DMS79 treated with DMSO at 0.1 percent for 48 hours (cell line): Measurements from ENCODE around the gene APCDD1.
"Not testable (repeated sequence)": the region's sequence is repeated elsewhere in the genome, so short reads cannot be mapped to it uniquely, and the experiment has no call there.

Experiments used
- DNase-seq: peaks from one replicate; lab custom pipeline; 2025; lab: John Stamatoyannopoulos, UW

APCDD1 gene

GRCh38 chr18:10463096-10463495, 8.7 kb downstream of the APCDD1 start:
- no peak for DNase-seq

- DNase-seq, result no peak
Measured at GRCh38 chr18:10463741-10464140, 9.3 kb downstream of the APCDD1 start.

GRCh38 chr18:10464161-10464648, 9.8 kb downstream of the APCDD1 start:
- DNase-seq, result not testable (repeated sequence)

GRCh38 chr18:10465174-10465939, 10.9 kb downstream of the APCDD1 start:
- DNase-seq, result no peak

GRCh38 chr18:10470429-10470828, 16.0 kb downstream of the APCDD1 start:
- DNase-seq, result no peak

GRCh38 chr18:10471574-10471973, 17.1 kb downstream of the APCDD1 start:
- no peak for DNase-seq

GRCh38 chr18:10473132-10473531, 18.7 kb downstream of the APCDD1 start:
- no peak for DNase-seq

GRCh38 chr18:10474309-10474708, 19.9 kb downstream of the APCDD1 start:
- no peak for DNase-seq

GRCh38 chr18:10475276-10475653, 20.8 kb downstream of the APCDD1 start:
- no peak for DNase-seq

GRCh38 chr18:10475654-10476291, 21.3 kb downstream of the APCDD1 start:
- no peak for DNase-seq

- DNase-seq, result no peak
Measured at GRCh38 chr18:10476338-10476791, 21.9 kb downstream of the APCDD1 start.

GRCh38 chr18:10477121-10477862, 22.9 kb downstream of the APCDD1 start:
- DNase-seq, result no peak

- no peak for DNase-seq
Measured at GRCh38 chr18:10477863-10478260, 23.4 kb downstream of the APCDD1 start.

GRCh38 chr18:10481831-10482230, 27.4 kb downstream of the APCDD1 start:
- no peak for DNase-seq

GRCh38 chr18:10482363-10482984, 28.0 kb downstream of the APCDD1 start:
- no peak for DNase-seq

- no peak for DNase-seq
Measured at GRCh38 chr18:10482985-10483949, 28.8 kb downstream of the APCDD1 start.

GRCh38 chr18:10485475-10485874, 31.0 kb downstream of the APCDD1 start:
- DNase-seq, result no peak

GRCh38 chr18:10486362-10486761, 31.9 kb downstream of the APCDD1 start:
- DNase-seq, result no peak

- DNase-seq, result no peak
Measured at GRCh38 chr18:10487154-10487553, 32.7 kb downstream of the APCDD1 start.

GRCh38 chr18:10488017-10488416, 33.6 kb downstream of the APCDD1 start:
- DNase-seq, result no peak
